ENCODE measurements around the gene POU6F1.

Gene POU6F1

GRCh38 chr12:51156245-51156765 is 61.6 kb downstream of the POU6F1 start:
- no peak for DNase-seq

- DNase-seq, result no peak
Measured at GRCh38 chr12:51152953-51153352, 64.9 kb downstream of the POU6F1 start.

GRCh38 chr12:51150777-51151176 is 67.1 kb downstream of the POU6F1 start:
- no peak for DNase-seq

GRCh38 chr12:51147309-51147708 is 70.6 kb downstream of the POU6F1 start:
- no peak for DNase-seq

GRCh38 chr12:51139292-51139844 is 78.5 kb downstream of the POU6F1 start:
- no peak for DNase-seq
